ENCODE data around the gene USP7. TPM values are rescaled to one million over a fixed set of nuclear protein-coding genes. Genes with fewer than 3 reads are reported as not detected.
"Not testable (repeated sequence)": the region's sequence is repeated elsewhere in the genome, so short reads cannot be mapped to it uniquely, and the experiment has no call there.

The USP7 gene
- total RNA-seq, 1 donor from 2014 or later = 87.3 TPM

DNA sequence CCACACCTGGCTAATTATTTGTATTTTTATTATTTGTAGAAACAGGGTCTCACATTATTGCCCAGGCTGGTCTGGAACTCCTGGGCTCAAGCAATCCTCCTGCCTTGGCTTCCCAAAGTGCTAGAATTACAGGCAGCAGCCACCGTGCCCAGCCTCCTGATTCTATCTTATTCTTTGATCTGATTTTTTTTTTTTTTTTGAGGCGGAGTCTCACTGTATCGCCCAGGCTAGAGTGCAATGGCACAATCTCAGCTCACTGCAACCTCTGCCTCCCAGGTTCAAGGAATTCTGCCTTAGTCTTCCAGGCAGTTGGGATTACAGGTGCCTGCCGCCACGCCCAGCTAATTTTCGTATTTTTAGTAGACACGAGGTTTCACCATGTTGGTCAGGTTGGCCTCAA is 88.4 kb downstream of the USP7 start:
- ATAC-seq = not testable (repeated sequence)

DNA sequence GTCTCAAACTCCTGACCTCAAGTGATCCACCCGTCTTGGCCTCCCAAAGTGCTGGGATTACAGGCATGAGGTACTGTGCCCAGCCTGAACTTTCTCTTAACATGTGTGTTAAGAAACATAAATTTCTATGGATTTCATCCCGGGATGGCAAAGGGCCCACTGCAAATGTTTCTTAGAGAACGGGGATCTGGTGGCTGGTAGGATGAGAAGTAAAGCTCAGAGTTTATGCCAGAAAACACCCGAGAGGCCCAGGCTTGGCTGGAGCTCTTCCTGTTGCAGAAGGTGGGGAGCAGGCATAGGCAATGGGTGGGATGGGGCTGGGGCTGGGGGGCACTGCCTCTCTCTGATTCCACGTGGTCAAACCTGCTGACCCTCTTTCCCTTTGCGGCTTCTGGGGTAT is 89.3 kb downstream of the USP7 start:
- ATAC-seq = no peak

- not testable (repeated sequence) for ATAC-seq
Observed at GRCh38 chr16:8873866-8874195, 89.9 kb downstream of the USP7 start.

DNA sequence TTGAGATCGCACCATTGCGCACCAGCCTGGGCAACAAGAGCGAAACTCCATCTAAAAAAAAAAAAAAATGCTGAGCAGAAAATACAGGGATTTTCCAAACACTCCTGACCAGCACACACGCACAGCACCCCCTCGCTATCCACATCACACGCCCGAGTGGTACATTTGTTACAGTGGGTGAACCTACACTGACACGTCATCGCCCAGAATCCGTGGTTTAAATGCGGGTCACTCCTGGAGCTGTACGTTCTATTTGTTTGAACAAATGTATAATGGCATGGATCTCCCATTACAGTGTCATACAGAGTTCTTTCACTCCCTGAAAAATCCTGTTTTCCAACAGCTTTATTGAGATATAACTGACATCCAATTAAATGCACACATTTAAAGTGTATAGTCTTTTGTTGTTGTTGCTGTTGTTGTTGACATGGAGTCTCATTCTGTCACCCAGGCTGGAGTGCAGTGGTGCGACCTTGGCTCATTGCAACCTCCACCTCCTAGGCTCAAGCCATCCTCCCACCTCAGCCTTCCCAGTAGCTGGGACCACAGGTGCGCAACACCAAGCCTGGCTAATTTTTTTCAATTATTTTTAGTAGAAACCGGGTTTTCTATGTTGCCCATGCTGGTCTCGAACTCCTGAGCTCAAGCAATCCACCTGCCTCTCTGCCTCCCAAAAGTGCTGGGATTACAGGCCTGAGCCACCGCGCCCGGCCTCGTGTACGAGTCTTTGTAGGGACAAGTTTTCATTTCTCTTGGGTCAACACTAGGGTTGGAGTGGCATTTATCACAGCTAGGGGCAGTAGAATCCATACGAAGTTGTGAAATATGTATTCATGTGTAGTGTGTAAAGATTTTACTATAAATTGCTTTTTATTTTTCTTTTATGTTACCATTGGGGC is 90.5 kb downstream of the USP7 start:
- ATAC-seq = no peak

DNA sequence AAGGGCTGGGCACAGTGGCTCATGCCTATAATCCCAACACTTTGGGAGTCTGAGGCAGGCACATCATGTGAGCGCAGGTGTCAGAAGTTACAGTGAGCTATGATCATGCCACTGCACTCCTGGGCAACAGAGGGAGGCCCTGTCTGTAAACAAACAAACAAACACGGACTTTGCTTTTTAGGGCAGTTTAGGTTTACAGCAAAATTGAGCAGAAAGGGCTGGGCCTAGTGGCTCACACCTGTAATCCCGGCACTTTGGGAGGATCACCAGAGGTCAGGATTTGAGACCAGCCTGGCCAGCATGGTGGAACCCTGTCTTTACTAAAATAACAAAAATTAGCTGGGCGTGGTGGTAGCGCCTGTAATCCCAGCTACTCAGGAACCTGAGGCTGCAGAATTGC is 91.6 kb downstream of the USP7 start:
- no peak for ATAC-seq

GRCh38 chr16:8869988-8870241 is 93.8 kb downstream of the USP7 start:
- not testable (repeated sequence) for ATAC-seq

GRCh38 chr16:8869212-8869987 is 94.3 kb downstream of the USP7 start:
- ATAC-seq = no peak

DNA sequence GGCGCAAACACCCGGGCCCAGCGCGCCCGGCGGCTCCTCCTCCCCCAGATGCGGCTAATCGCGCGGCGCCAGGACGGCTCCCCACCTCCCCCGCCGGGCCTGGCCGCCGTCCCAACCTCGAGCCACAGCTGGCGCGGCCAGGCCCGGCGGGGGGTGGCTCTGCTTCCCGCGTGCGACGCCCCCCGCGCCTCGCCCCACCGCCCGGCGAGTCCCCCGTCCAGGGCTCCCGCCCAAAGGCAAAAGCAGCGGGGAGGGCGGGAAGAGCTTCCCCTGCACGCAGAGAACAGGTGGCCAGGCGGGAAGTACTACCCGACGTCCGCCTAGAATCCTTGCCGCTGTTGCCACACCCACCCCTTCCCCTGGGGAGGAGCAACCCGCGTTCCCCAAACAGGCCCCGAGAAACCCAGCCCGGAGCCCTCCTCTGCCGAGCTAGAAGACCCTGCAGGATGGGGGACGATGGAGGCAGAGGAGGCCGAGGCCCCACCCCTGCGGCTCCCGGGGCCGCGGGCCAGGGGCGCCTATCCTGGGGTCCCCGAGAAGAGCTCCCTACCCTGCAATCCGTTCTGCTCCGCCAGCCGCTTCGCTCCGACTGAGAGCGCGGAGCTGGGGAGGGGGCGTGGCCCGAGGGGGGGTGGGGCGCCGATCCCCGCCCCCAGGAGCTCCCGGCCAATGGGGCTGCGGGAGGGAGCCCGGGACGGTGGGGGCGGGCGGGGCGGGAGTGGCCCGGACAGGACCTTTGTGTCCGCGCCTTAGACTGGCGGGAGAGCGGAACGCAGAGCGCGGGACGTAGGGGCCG is 95.1 kb downstream of the USP7 start, which contains the start of gene CARHSP1:
TSS of gene CARHSP1 (minus strand) at position 591 of the 796 bp plus-strand sequence. CDS start 9,678 bp downstream, outside the sequence.
- ATAC-seq = peak; percentile 86

GRCh38 chr16:8867932-8868415 is 95.7 kb downstream of the USP7 start:
- ATAC-seq = no peak

DNA sequence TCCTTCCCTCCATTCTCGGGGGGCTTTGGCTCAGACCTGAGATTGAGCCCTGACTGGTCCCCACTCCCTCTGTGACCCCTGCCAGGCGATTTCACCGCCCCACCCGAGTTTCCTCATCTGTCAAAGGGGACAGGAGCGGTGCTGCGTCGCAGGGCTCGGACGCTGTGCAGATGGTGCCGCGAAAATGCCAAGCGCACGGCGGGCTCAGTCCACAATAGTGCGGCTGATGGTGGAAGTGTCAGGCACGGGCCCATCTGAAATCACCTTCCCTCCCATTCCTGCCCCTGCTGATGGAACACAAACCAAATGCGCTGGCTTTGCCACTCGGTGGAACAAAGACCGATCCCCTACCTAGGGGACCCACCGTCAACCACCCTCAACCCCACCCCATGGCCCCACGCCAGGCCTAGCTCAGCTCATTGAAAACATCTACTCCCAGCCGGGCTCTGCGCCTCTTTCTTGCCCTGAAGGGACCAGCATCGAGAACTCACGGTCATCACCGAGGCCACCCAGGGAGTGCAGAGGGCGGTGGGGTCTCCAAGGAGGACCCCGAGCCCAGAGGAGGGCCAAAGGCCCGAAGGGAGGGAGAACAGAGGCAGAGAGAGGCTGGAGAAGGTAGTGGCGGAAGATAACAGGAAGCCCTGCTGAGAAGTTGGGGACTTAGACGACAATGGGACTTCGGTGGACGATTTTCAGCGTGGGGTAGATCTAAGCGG is 96.3 kb downstream of the USP7 start:
- ATAC-seq = no peak

- ATAC-seq = no peak
Observed at GRCh38 chr16:8866884-8867215, 96.9 kb downstream of the USP7 start.

DNA sequence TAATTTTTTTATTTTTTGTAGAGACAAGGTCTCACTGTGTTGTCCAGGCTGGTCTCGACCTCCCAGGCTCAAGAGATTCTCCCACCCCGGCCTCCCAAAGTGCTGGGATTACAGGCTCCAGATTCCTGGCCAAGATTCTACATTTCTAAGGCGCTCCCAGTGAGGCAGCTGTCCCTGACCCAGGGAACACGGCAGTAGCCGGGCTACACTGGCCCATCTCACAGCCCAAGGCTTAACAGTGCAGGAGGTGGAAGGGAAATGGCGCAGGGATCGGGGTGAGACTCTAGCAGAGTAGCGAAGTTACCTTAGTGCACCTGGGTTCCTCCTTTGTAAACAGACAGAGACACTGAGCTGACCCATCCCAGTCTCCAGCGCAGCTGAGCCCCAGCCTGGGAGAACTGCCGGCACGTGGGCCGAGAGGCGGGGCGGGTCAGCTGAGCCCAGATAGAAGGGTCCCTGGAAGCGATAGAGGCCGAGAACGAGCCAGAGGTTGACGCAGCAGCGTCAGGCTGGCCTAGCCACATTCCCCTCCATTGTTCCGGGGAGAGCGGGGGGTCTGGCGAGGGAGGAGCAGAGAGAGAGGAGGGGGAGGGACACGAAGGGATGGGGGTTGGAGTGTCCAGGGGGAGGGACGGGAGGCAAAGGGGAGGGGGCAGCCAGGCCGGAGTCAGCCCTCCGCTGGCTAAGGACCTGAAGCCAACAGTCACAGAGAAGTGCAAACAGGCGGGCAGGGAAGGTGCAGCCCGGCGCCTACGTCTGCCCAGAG is 97.4 kb downstream of the USP7 start:
- ATAC-seq = no peak

DNA sequence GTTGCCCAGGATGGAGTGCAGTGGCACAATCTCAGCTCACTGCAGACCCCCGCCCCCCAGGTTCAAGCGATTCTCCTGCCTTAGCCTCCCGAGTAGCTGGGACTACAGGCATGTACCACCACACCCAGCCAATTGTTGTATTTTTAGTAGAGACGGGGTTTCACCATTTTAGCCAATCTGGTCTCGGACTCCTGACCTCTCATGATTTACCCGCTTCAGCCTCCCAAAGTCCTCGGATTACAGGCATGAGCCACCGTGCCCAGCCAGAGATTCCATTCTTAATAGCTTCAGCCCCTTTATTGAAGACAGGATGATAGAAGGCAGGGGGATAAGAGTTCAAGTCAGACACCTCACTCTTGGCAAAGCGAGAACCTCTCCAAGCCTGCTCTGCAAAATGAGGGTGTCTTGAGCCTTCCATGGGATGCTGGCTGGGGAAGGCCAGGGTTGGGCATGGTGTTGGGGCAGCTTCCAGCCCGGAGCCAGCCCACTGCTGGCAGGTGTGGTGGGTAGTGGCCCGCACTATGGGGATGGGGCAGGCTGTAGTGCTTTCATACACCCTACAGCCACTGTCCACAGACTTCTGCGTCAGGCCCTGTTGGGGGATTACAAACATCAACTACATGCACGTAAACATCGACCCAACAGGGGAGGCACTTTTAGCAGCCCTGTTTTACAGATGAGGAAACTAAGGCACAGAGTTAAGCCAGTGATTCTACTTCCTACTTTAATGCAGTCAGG is 98.4 kb downstream of the USP7 start:
- ATAC-seq = no peak

- no peak for ATAC-seq
Observed at GRCh38 chr16:8864480-8865110, 99.1 kb downstream of the USP7 start.

- ATAC-seq = peak; percentile 42
Observed at GRCh38 chr16:8863594-8864424, 99.9 kb downstream of the USP7 start.

GRCh38 chr16:8862309-8863130 is 101.2 kb downstream of the USP7 start:
- no peak for ATAC-seq

DNA sequence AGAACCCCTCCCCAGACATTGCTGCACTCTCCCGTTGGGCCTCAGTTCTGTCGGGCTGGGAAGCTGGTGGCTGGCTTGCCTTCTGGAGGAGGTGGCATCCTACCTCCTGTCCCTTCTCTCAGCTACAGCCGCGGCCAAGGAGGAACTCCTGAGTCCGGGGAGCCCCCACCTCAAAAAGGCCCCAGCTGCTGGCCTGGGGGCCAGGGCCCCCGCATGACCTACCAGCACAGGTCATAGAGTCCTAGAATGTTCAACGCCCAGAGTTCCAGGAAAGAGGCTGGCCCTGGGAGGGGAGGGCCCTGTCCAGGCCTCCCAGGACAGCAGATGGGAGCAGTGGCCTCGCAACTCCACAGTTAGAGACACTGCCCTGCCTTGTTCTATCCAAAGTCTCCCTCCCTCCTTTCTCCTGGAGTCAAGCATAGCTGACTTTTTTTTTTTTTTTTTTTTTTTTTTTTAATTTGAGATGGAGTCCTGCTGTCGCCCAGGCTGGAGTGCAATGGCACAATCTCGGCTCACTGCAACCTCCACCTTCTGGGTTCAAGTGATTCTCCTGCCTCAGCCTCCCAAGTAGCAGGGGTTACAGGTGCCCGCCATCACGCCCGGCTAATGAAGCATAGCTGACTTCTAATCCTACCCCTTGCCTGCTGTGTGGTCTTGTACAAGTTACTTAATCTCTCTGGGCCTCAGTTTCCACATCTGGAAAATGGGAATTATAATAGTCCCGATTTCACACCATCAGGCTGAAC is 102.0 kb downstream of the USP7 start:
- ATAC-seq = no peak

Measured in esophagus mucosa (tissue), 1 donor.